Neural cell (in vitro differentiated cells): ENCODE data around the gene SYNJ2BP.

ENCODE experiments used
- CTCF ChIP-seq: fragments of 450-650 bp; IDR thresholded peaks from 2 replicates; pipeline ENCODE4 v1.5.1; 2014; ENCODE audit warnings: antibody characterized with exemption, mild to moderate bottlenecking, moderate library complexity; ENCODE audit not compliant: poor library complexity, severe bottlenecking
- POLR2AphosphoS5 ChIP-seq: IDR thresholded peaks from 2 replicates; pipeline ENCODE4 v1.6.1; 2012
- REST ChIP-seq: IDR thresholded peaks from 2 replicates; pipeline ENCODE4 v1.6.1; 2012; ENCODE audit warnings: borderline replicate concordance

- TF ChIP-seq REST (no peak), POLR2AphosphoS5 (no peak), CTCF (no peak)
These were observed 18.6 kb downstream of the SYNJ2BP start for GRCh38 chr14:70398280-70398679.
